ENCODE measurements around the gene AGBL1.
"Not testable (repeated sequence)": the region's sequence is repeated elsewhere in the genome, so short reads cannot be mapped to it uniquely, and the experiment has no call there.

AGBL1 gene

DNA sequence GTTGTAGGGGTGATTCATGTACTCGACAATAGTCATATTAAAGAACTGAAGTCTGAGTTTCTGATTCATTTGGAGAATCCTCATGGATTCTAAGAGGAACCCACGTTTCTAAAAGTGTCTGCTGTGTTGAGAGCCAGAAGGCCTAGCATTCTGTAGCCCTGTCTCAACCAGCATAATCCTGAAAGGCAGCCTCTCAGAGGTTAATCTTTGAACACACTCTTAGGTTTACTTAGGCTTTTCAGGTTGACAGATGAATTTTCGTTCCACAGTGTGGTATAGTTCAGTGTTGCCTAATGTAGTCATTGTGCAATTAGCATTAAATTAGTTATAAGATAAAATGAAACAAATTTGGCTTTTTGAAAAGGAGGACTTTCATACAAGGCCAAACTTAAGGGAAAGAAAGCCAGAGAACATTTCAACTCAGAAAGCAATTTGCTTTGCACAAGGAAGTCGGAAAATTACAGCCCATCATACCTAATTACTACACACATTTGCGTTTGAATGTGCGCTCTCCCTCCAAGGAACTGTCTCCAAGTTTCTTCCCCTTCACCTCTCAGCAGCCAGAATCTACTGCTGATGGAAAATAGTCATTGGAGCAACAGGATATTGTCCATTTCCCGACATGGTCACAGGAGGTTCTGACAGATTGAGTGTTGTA, 42.0 kb downstream of the AGBL1 start:
- no peak overlapping the region for H3K4me3 ChIP-seq (ENCODE audit: low read depth, low read length)
- TF ChIP-seq, protein P1, sequence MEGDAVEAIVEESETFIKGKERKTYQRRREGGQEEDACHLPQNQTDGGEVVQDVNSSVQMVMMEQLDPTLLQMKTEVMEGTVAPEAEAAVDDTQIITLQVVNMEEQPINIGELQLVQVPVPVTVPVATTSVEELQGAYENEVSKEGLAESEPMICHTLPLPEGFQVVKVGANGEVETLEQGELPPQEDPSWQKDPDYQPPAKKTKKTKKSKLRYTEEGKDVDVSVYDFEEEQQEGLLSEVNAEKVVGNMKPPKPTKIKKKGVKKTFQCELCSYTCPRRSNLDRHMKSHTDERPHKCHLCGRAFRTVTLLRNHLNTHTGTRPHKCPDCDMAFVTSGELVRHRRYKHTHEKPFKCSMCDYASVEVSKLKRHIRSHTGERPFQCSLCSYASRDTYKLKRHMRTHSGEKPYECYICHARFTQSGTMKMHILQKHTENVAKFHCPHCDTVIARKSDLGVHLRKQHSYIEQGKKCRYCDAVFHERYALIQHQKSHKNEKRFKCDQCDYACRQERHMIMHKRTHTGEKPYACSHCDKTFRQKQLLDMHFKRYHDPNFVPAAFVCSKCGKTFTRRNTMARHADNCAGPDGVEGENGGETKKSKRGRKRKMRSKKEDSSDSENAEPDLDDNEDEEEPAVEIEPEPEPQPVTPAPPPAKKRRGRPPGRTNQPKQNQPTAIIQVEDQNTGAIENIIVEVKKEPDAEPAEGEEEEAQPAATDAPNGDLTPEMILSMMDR (IDR thresholded peaks at IDR 0.05; ENCODE audit: borderline replicate concordance, insufficient read depth, low read depth, low read length) = no peak

DNA sequence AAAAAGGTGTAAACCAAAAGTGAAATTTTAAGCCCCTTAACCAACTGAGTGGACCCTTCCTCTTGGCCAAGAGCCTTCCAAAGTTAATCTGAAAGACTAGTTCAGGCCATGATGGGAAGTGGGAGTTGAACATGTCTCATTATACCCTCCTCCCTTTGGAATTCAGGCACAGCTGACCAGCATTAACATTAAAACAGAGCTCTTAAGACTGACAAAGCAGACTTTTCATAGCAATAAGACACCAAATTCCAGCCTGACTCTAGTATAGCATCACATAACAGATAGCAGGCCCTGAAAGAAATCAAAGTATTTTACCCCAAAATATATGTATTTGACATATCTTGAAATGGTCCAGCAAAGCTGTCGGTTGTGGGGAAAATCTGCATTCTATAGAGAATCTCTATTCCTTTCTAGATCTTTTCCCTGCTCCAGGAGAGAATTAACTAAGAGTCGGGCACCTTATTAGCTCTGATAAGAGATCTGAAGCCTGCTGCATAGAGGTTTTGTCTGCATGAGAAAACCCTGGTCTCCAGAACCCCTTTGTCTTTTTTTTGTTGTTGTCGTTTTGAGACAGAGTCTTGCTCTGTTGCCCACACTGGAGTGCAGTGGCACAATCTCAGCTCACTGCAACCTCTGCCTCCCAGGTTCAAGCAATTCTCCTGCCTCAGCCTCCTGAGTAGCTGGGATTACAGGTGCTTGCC, 43.2 kb downstream of the AGBL1 start:
- not testable (repeated sequence) for H3K4me3 ChIP-seq (ENCODE audit: low read depth, low read length)

DNA sequence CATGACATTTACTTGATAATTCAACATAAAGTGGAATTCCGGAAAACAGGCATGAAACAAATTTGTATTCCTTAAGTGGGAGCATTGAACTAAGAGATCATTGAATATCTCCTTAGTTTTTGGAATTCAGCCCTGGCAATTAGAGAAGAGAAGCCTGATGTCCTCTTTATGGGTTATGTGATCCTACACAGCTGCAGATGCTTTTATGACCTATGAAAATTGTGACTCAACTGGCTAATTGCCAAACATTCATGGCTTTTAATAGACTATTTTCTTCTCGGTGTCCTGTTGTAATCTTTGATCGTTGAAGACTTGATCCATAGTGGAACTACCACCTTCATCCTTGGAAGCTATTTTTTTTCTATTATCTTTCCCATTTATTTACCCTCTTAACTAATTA, 46.1 kb downstream of the AGBL1 start:
- TF ChIP-seq, protein P1 (IDR thresholded peaks at IDR 0.05; ENCODE audit: borderline replicate concordance, insufficient read depth, low read depth, low read length) = no peak
- H3K4me3 ChIP-seq (ENCODE audit: low read depth, low read length) = no peak overlapping the region

DNA sequence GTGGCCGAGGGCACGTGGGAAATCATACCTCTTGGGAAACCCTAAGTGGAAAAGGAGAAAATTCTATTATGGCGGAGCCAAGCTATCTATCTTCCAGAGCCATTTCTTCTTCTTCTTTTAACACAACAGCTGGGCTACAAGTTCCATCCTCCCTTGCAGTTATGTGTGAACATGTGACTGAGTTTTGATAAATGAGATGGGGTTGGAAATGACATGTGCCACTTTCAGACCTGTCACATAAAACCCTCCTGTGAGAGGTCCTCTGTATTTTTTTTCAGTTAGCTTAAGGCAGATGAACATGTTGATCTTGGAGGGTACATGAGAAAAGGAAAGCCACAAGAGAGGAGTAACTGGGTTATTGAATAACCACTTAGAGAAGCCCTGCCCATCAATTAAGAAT, 47.9 kb downstream of the AGBL1 start:
- H3K4me3 ChIP-seq (ENCODE audit: low read depth, low read length) = no peak overlapping the region

DNA sequence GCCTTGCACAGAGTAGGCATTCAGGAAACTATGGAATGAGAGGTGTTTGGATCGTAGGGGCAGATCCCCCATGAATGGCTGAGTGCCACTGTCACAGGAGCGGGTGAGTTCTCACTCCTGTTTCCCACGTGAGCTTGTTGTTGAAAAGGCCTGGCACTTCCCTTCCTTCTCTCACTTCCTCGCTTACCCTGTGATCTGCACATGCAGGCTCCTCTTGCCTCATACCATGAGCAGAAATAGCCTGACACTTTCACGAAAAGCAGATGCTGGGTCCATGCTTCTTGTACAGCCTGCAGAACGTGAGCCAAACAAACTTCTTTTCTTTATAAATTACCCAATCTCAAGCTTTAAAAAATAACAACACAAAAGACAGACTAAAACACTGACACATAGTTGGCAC, 55.4 kb downstream of the AGBL1 start:
- TF ChIP-seq, protein P1 (IDR thresholded peaks at IDR 0.05; ENCODE audit: borderline replicate concordance, insufficient read depth, low read depth, low read length) = no peak
- no peak overlapping the region for H3K4me3 ChIP-seq (ENCODE audit: low read depth, low read length)

More for the DNA sequence above, 47.9 kb downstream of the AGBL1 start:
- TF ChIP-seq, protein P1 (IDR thresholded peaks at IDR 0.05; ENCODE audit: borderline replicate concordance, insufficient read depth, low read depth, low read length) = no peak

DNA sequence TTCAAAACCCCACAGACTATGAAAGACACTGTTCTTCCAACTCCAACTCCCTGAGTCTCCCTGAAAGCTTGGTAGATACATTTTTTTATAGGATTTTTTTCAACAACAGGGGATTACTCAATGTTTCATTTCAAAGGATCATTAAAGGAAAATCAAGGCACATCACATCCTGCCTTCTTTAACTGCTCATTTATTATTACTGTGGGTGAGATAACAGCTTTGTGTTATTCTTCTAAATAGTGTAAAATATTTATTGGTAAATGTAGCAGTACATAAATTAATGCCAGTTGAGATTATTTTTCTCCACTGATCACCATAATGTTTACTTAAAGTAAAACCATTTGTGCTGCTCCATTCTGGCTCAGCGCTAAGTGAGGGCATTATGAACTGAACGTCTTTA, 57.2 kb downstream of the AGBL1 start:
- no peak overlapping the region for H3K4me3 ChIP-seq (ENCODE audit: low read depth, low read length)
- TF ChIP-seq, protein P1 (IDR thresholded peaks at IDR 0.05; ENCODE audit: borderline replicate concordance, insufficient read depth, low read depth, low read length) = no peak

DNA sequence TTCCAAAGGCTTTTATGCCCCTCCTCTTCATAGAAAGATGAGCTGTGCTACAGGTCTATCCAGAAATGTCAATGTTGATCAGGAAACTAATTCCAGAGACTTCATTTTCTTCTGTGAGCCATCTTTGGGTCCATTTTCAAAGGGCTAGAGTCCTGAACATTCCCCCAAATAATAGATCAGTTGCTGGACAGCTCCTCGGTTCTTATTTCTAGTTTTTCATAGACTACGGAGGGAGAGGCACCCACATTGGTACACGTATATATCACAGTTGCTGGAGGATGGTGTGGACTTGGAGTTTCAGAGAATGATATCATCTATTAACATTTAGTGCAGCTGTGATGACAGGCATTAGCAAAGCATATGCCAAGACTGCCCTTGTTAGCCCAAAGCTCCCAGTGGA, 59.1 kb downstream of the AGBL1 start:
- TF ChIP-seq, protein P1 (IDR thresholded peaks at IDR 0.05; ENCODE audit: borderline replicate concordance, insufficient read depth, low read depth, low read length) = no peak
- no peak overlapping the region for H3K4me3 ChIP-seq (ENCODE audit: low read depth, low read length)

Data from GM12875 (cell line).